ENCODE results near the gene LTBP1.

DNA sequence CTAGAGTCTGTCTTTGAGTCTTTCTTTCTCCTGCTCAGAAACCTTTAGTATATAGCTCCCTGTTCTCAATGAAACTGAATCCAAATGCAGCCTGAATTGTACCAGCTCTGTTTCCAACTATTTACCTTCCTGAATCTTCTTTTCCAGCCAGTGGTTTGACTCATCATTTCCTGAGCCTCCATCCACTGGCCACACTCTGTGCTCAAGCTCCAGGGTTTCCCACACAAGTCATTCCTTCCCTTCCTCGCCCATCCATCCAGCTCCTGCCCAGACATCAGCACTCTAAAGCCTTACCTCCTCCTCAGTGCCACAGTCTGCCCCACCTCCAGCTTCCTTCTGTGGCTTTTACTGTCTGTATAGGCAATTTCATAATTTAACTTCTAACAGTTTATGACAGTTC is 296.1 kb downstream of the LTBP1 start:
- TF ChIP-seq EZH2 (IDR thresholded peaks at IDR 0.05; ENCODE audit: borderline replicate concordance, low read depth, low read length, poor library complexity, severe bottlenecking) = no peak
- TF ChIP-seq, protein P1, sequence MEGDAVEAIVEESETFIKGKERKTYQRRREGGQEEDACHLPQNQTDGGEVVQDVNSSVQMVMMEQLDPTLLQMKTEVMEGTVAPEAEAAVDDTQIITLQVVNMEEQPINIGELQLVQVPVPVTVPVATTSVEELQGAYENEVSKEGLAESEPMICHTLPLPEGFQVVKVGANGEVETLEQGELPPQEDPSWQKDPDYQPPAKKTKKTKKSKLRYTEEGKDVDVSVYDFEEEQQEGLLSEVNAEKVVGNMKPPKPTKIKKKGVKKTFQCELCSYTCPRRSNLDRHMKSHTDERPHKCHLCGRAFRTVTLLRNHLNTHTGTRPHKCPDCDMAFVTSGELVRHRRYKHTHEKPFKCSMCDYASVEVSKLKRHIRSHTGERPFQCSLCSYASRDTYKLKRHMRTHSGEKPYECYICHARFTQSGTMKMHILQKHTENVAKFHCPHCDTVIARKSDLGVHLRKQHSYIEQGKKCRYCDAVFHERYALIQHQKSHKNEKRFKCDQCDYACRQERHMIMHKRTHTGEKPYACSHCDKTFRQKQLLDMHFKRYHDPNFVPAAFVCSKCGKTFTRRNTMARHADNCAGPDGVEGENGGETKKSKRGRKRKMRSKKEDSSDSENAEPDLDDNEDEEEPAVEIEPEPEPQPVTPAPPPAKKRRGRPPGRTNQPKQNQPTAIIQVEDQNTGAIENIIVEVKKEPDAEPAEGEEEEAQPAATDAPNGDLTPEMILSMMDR (conservative IDR thresholded peaks at IDR 0.05; ENCODE audit: low read depth, low read length) = no peak
